Activated CD8-positive, alpha-beta T cell treated with anti-CD3 and anti-CD28 coated beads, Interleukin-2, amount 10 ng/mL, durations not matched to agents 7 days and 5 days (primary cell): ENCODE measurements around the gene ATP7B. TPM values are rescaled to one million over a fixed set of nuclear protein-coding genes. Genes with fewer than 3 reads are reported as not detected.

Source experiments
- ATAC-seq: fragments of 150-1000 bp; cut with Tn5 transposase; one replicate; pipeline ENCODE4 v1.10.0; 2021; ENCODE audit warnings: moderate library complexity
- CTCF ChIA-PET: fragments of 350-600 bp; sonication (Branson Sonifier 250); formaldehyde crosslinking; loops from one replicate; lab custom pipeline; 2021; ENCODE audit warnings: antibody characterized with exemption; lab: Charles Lee
- POLR2A ChIA-PET: fragments of 350-600 bp; sonication (Branson Sonifier 250); formaldehyde crosslinking; loops from one replicate; lab custom pipeline; 2021; ENCODE audit warnings: antibody characterized with exemption; lab: Charles Lee
- DNase-seq: peaks from one replicate; pipeline ENCODE4 v3.0.0-alpha.2; 2020
- H3K27ac Mint-ChIP-seq: one replicate; pipeline ENCODE4 v1.8.0; 2021; ENCODE audit warnings: mild to moderate bottlenecking, mixed read lengths
- H3K27me3 Mint-ChIP-seq: one replicate; pipeline ENCODE4 v1.8.0; 2021; ENCODE audit warnings: low read depth, mixed read lengths
- H3K36me3 Mint-ChIP-seq: one replicate; pipeline ENCODE4 v1.8.0; 2021; ENCODE audit warnings: low read depth, mixed read lengths
- H3K4me1 Mint-ChIP-seq: one replicate; pipeline ENCODE4 v1.8.0; 2021; ENCODE audit warnings: low read depth, mixed read lengths
- H3K4me3 Mint-ChIP-seq: one replicate; pipeline ENCODE4 v1.8.0; 2021; ENCODE audit warnings: mild to moderate bottlenecking, mixed read lengths
- H3K9me3 Mint-ChIP-seq: one replicate; pipeline ENCODE4 v1.8.0; 2022; ENCODE audit warnings: mixed read lengths; ENCODE audit not compliant: insufficient read depth
- total RNA-seq, 2 experiments: library from RNA; stranded (reverse); gene quantifications; one replicate each; pipeline ENCODE4 v1.2.3, GENCODE V29; 2021

The ATP7B gene
- total RNA-seq, 2 experiments from 2014 or later = 0.29 to 0.37 TPM

- Mint-ChIP-seq H3K4me3 (no peak overlapping the region), H3K27ac (no peak overlapping the region), H3K9me3 (no peaks in the 10 kb centered on the region), H3K27me3 (peaks cover 3% of the 10 kb centered on the region), H3K36me3 (no peaks in the 10 kb centered on the region), H3K4me1 (peaks cover 7% of the 10 kb centered on the region)
- ChIA-PET POLR2A (no interaction called here), CTCF (interaction anchor here (1.4 kb wide), 1 partner anchor 122 kb away, joined by 3 read pairs; no protein-coding TSS in a partner anchor)
- no peak for ATAC-seq
- no peak for DNase-seq
Observed at GRCh38 chr13:51937320-51938290, 73.6 kb downstream of the ATP7B start.

GRCh38 chr13:51935326-51936171 is 75.7 kb downstream of the ATP7B start:
- Mint-ChIP-seq H3K36me3 (no peaks in the 10 kb centered on the region), H3K9me3 (no peaks in the 10 kb centered on the region), H3K27ac (no peak overlapping the region), H3K4me1 (no peaks in the 10 kb centered on the region), H3K4me3 (no peak overlapping the region), H3K27me3 (no peaks in the 10 kb centered on the region)
- ATAC-seq (no peak), DNase-seq (no peak)
- ChIA-PET POLR2A (interaction anchor here (0.6 kb wide), 1 partner anchor 528 kb away, joined by 4 read pairs; no protein-coding TSS in a partner anchor), CTCF (no interaction called here)

- Mint-ChIP-seq H3K4me3 (no peak overlapping the region), H3K36me3 (no peaks in the 10 kb centered on the region), H3K27me3 (no peaks in the 10 kb centered on the region), H3K4me1 (no peaks in the 10 kb centered on the region), H3K9me3 (no peaks in the 10 kb centered on the region), H3K27ac (no peak overlapping the region)
- ChIA-PET CTCF (no interaction called here), POLR2A (interaction anchor here (0.6 kb wide), 1 partner anchor 89 kb away, joined by 3 read pairs; no protein-coding TSS in a partner anchor)
- DNase-seq (no peak), ATAC-seq (no peak)
Observed at GRCh38 chr13:51934461-51935087, 76.7 kb downstream of the ATP7B start.

- ATAC-seq = no peak
- Mint-ChIP-seq H3K27ac (no peak overlapping the region), H3K36me3 (no peaks in the 10 kb centered on the region), H3K4me1 (no peaks in the 10 kb centered on the region), H3K4me3 (no peak overlapping the region), H3K9me3 (no peaks in the 10 kb centered on the region), H3K27me3 (no peaks in the 10 kb centered on the region)
- ChIA-PET CTCF (no interaction called here), POLR2A (no interaction called here)
- no peak for DNase-seq
Observed at GRCh38 chr13:51933466-51934058, 77.7 kb downstream of the ATP7B start.

- CTCF ChIA-PET = no interaction called here
- H3K9me3 Mint-ChIP-seq = no peaks in the 10 kb centered on the region
- POLR2A ChIA-PET = no interaction called here
- no peak for ATAC-seq
- no peak for DNase-seq
- H3K27me3 Mint-ChIP-seq = no peaks in the 10 kb centered on the region
- no peak overlapping the region for H3K4me3 Mint-ChIP-seq
- H3K36me3 Mint-ChIP-seq = no peaks in the 10 kb centered on the region
- H3K27ac Mint-ChIP-seq = no peak overlapping the region
- no peaks in the 10 kb centered on the region for H3K4me1 Mint-ChIP-seq
Observed at GRCh38 chr13:51932231-51932630, 79.0 kb downstream of the ATP7B start.

GRCh38 chr13:51931606-51932005 is 79.6 kb downstream of the ATP7B start:
- Mint-ChIP-seq H3K9me3 (no peaks in the 10 kb centered on the region), H3K27ac (no peak overlapping the region), H3K27me3 (no peaks in the 10 kb centered on the region), H3K4me1 (no peaks in the 10 kb centered on the region), H3K36me3 (no peaks in the 10 kb centered on the region), H3K4me3 (no peak overlapping the region)
- CTCF ChIA-PET = no interaction called here
- POLR2A ChIA-PET = no interaction called here
- DNase-seq (no peak), ATAC-seq (no peak)

GRCh38 chr13:51929699-51930098 is 81.6 kb downstream of the ATP7B start:
- ATAC-seq (no peak), DNase-seq (no peak)
- no peak overlapping the region for H3K27ac Mint-ChIP-seq
- H3K4me3 Mint-ChIP-seq = no peak overlapping the region
- peaks cover 4% of the 10 kb centered on the region for H3K4me1 Mint-ChIP-seq
- H3K9me3 Mint-ChIP-seq = no peaks in the 10 kb centered on the region
- no peaks in the 10 kb centered on the region for H3K36me3 Mint-ChIP-seq
- POLR2A ChIA-PET = interaction anchor here (1.1 kb wide), 1 partner anchor 21 kb away, joined by 3 read pairs; no protein-coding TSS in a partner anchor
- CTCF ChIA-PET = no interaction called here
- H3K27me3 Mint-ChIP-seq = peaks cover 4% of the 10 kb centered on the region

GRCh38 chr13:51928231-51928630 is 83.0 kb downstream of the ATP7B start:
- no peaks in the 10 kb centered on the region for H3K36me3 Mint-ChIP-seq
- ChIA-PET POLR2A (no interaction called here), CTCF (no interaction called here)
- peaks cover 4% of the 10 kb centered on the region for H3K4me1 Mint-ChIP-seq
- H3K9me3 Mint-ChIP-seq = no peaks in the 10 kb centered on the region
- H3K4me3 Mint-ChIP-seq = no peak overlapping the region
- DNase-seq (no peak), ATAC-seq (no peak)
- peaks cover 6% of the 10 kb centered on the region for H3K27me3 Mint-ChIP-seq
- no peak overlapping the region for H3K27ac Mint-ChIP-seq

GRCh38 chr13:51927129-51927528 is 84.1 kb downstream of the ATP7B start:
- ATAC-seq (no peak), DNase-seq (no peak)
- ChIA-PET CTCF (no interaction called here), POLR2A (no interaction called here)
- Mint-ChIP-seq H3K9me3 (no peaks in the 10 kb centered on the region), H3K4me3 (no peak overlapping the region), H3K27me3 (peaks cover 6% of the 10 kb centered on the region), H3K27ac (no peak overlapping the region), H3K4me1 (peaks cover 4% of the 10 kb centered on the region), H3K36me3 (no peaks in the 10 kb centered on the region)

GRCh38 chr13:51926528-51926885 is 84.7 kb downstream of the ATP7B start:
- Mint-ChIP-seq H3K4me1 (peaks cover 4% of the 10 kb centered on the region), H3K27me3 (peaks cover 8% of the 10 kb centered on the region), H3K9me3 (no peaks in the 10 kb centered on the region), H3K4me3 (no peak overlapping the region), H3K27ac (no peak overlapping the region), H3K36me3 (no peaks in the 10 kb centered on the region)
- ChIA-PET POLR2A (no interaction called here), CTCF (no interaction called here)
- no peak for ATAC-seq
- no peak for DNase-seq

GRCh38 chr13:51925865-51926527 is 85.3 kb downstream of the ATP7B start:
- Mint-ChIP-seq H3K9me3 (no peaks in the 10 kb centered on the region), H3K36me3 (no peaks in the 10 kb centered on the region), H3K4me1 (peaks cover 4% of the 10 kb centered on the region), H3K27ac (no peak overlapping the region), H3K27me3 (peaks cover 8% of the 10 kb centered on the region), H3K4me3 (no peak overlapping the region)
- ChIA-PET POLR2A (no interaction called here), CTCF (no interaction called here)
- DNase-seq (no peak), ATAC-seq (no peak)
